Endothelial cell of umbilical vein (primary cell): ENCODE results near the gene ADSS1. TPM values are rescaled to one million over a fixed set of nuclear protein-coding genes. Genes with fewer than 3 reads are reported as not detected.
A peak's percentile ranks its signal among the peaks of the same experiment; 100 is the strongest.

Experiments
- BruUV-seq: library from RNA; stranded (reverse); fragments of 400-500 nt; replicated peaks from 2 replicates; lab custom pipeline; 2021; lab: Mats Ljungman, UMichigan
- CTCF ChIA-PET: fragments of 300-600, 350-600 bp; sonication (Branson Sonifier 250); formaldehyde crosslinking; loops from one replicate; lab custom pipeline; 2021; ENCODE audit warnings: antibody characterized with exemption, inconsistent platforms; lab: Charles Lee
- POLR2A ChIA-PET: fragments of 300-600, 350-600 bp; sonication (Branson Sonifier 250); formaldehyde crosslinking; loops from one replicate; lab custom pipeline; 2021; ENCODE audit warnings: antibody characterized with exemption, inconsistent platforms; lab: Charles Lee
- DNase-seq: peaks from one replicate; pipeline ENCODE4 v3.0.0-alpha.2; 2011; ENCODE audit warnings: low read depth, low spot score
- FAIRE-seq: peaks from 2 replicates; lab custom pipeline; 2011; peaks lifted over from hg19 to GRCh38; lab: Jason Lieb, UNC
- H2AFZ ChIP-seq: 2 replicates; pipeline ENCODE4 v1.6.0; 2012; ENCODE audit warnings: low read depth, low read length, control low read depth, inconsistent platforms
- H3K27ac ChIP-seq: 2 replicates; pipeline ENCODE4 v1.5.1; 2011; ENCODE audit warnings: low read depth, mild to moderate bottlenecking, control low read depth, low read length, moderate library complexity; ENCODE audit not compliant: insufficient read depth
- H3K27me3 ChIP-seq, 2 experiments: 2 replicates each; pipeline versions ENCODE4 v1.6.0 to v1.6.1; 2011; ENCODE audit warnings: low read length in 2 of 2, mixed read lengths in 1 of 2; ENCODE audit not compliant: control insufficient read depth in 2 of 2, insufficient read depth in 2 of 2
- H3K36me3 ChIP-seq, 2 experiments: 2 replicates in 1 of 2; 3 replicates in 1 of 2; pipeline ENCODE4 v1.5.1; 2011; ENCODE audit warnings: low read length in 2 of 2, mild to moderate bottlenecking in 1 of 2, moderate library complexity in 1 of 2; ENCODE audit not compliant: control insufficient read depth in 2 of 2, insufficient read depth in 2 of 2; ENCODE audit errors: extremely low read depth in 1 of 2
- H3K4me1 ChIP-seq: 3 replicates; pipeline ENCODE4 v1.5.1; 2011; ENCODE audit warnings: mild to moderate bottlenecking, low read length; ENCODE audit not compliant: control insufficient read depth, insufficient read depth; ENCODE audit errors: extremely low read depth
- H3K4me2 ChIP-seq: 2 replicates; pipeline ENCODE4 v1.6.1; 2011; ENCODE audit warnings: low read length, control low read depth, mixed read lengths; ENCODE audit not compliant: insufficient read depth
- H3K4me3 ChIP-seq, 3 experiments: fragments of 200-600 bp in 1 of 3; sonication (generic), shearing (Covaris generic) in 1 of 3; replicated peaks in 1 of 3; 2 replicates each; pipeline ENCODE4 v1.5.1; 2011 to 2016; ENCODE audit warnings: control low read depth in 3 of 3, low read length in 3 of 3, mild to moderate bottlenecking in 2 of 3, inconsistent platforms in 1 of 3, low read depth in 1 of 3, moderate library complexity in 1 of 3; ENCODE audit not compliant: insufficient read depth in 1 of 3
- H3K79me2 ChIP-seq: 2 replicates; pipeline ENCODE4 v1.6.0; 2012; ENCODE audit warnings: low read length, inconsistent platforms; ENCODE audit not compliant: control insufficient read depth, insufficient read depth
- H3K9ac ChIP-seq: replicated peaks from 2 replicates; pipeline ENCODE3; 2011; ENCODE audit warnings: low read length, control low read depth; ENCODE audit not compliant: insufficient read depth; ENCODE audit errors: extremely low read depth
- H3K9me1 ChIP-seq: replicated peaks from 3 replicates; pipeline ENCODE4 v1.6.0; 2011; ENCODE audit warnings: mild to moderate bottlenecking, low read length; ENCODE audit not compliant: control insufficient read depth, insufficient read depth; ENCODE audit errors: extremely low read depth
- H3K9me3 ChIP-seq: replicated peaks from 2 replicates; pipeline ENCODE4 v1.5.1; 2012; ENCODE audit warnings: low read length, inconsistent platforms; ENCODE audit not compliant: control insufficient read depth, insufficient read depth
- H4K20me1 ChIP-seq: replicated peaks from 2 replicates; pipeline ENCODE3; 2011; ENCODE audit warnings: mild to moderate bottlenecking, low read length; ENCODE audit not compliant: control insufficient read depth, insufficient read depth; ENCODE audit errors: extremely low read depth
- GATA2 ChIP-seq: IDR thresholded peaks from 2 replicates; pipeline ENCODE4 v1.7.0; 2011; ENCODE audit warnings: low read depth, mild to moderate bottlenecking, moderate library complexity, mixed read lengths, low read length; ENCODE audit not compliant: insufficient read length, insufficient read depth
- JUN ChIP-seq: IDR thresholded peaks from 2 replicates; pipeline ENCODE4 v1.6.1; 2011; ENCODE audit warnings: borderline replicate concordance, low read depth; ENCODE audit not compliant: insufficient read length, insufficient read depth
- MAX ChIP-seq: IDR thresholded peaks from 2 replicates; pipeline ENCODE4 v1.6.1; 2011; ENCODE audit not compliant: insufficient read depth, insufficient read length
- POLR2A ChIP-seq: IDR thresholded peaks from 2 replicates; pipeline ENCODE4 v1.6.1; 2012; ENCODE audit warnings: low read depth, mild to moderate bottlenecking, control low read depth, low read length
- POLR2AphosphoS5 ChIP-seq: IDR thresholded peaks from 2 replicates; pipeline ENCODE4 v1.6.1; 2012; ENCODE audit warnings: low read depth, mild to moderate bottlenecking, control low read depth, low read length, moderate library complexity; ENCODE audit not compliant: insufficient read depth
- dilution Hi-C: fragments of 300-500 bp; cut with MboI; formaldehyde crosslinking; loops from one replicate; pipeline ENCODE4 v1.15.0; 2019; ENCODE audit warnings: low sequenced_read_pairs; ENCODE audit not compliant: extremely low pct_ligation_motif_present
- intact Hi-C: fragments of 100-400 bp; cut with micrococcal nuclease; formaldehyde crosslinking; loops from one replicate; pipeline ENCODE4 v1.10.0; 2022
- polyA plus RNA-seq, 4 experiments: library from polyadenylated mRNA; depleted of rRNA in 3 of 4; stranded (reverse) in 3 of 4; unstranded in 1 of 4; fragments of >200 nt; gene quantifications; 2 replicates each; pipeline versions ENCODE4 v1.2.1 to v1.2.3, GENCODE V29; 2011 to 2012; ENCODE audit warnings: missing spikeins in 1 of 4
- total RNA-seq: library from RNA; stranded (reverse); gene quantifications from 2 replicates; pipeline ENCODE4 v1.2.3, GENCODE V29; 2021

Gene ADSS1
- total and polyA plus RNA-seq, 2 donors (not counting 3 experiments of a cell fraction or from before 2014, with no cell fraction given), result 1.9 TPM

GRCh38 chr14:104752735-104753527 is 28.9 kb downstream of the ADSS1 start, which contains the start of gene SIVA1:
Gene SIVA1 (plus strand): TSS chr14:104753147. CDS start chr14:104753202, 55 bp downstream.
- H3K79me2 ChIP-seq, result peaks cover 22% of the 10 kb centered on the region
- peak; percentile 100 for DNase-seq
- peak; percentile 99 for FAIRE-seq
- ChIA-PET POLR2A (interaction anchor here (0.6 to 1.1 kb wide), 4 partner anchors 16 to 992 kb away, joined by 3 to 6 read pairs (median 4); no protein-coding TSS in a partner anchor), CTCF (interaction anchor here (0.7 to 2.4 kb wide), 13 partner anchors 10 to 337 kb away, joined by 3 to 17 read pairs (median 4); partner anchors contain the start of genes ADSS1 and ZBTB42)
- H2AFZ ChIP-seq, result peak within 1 kb of the TSS; percentile 85
- H3K4me1 ChIP-seq, result peaks cover 8% of the 10 kb centered on the region
- peak within 1 kb of the TSS; percentile 73 for H3K9ac ChIP-seq
- no TSS peak for BruUV-seq
- TF ChIP-seq GATA2, result no peak
- TF ChIP-seq POLR2A, result peak; percentile 79
- peak; percentile 9 for TF ChIP-seq MAX
- TF ChIP-seq POLR2AphosphoS5, result peak; percentile 22
- TF ChIP-seq JUN, result no peak
- H3K9me3 ChIP-seq, result no peaks in the 10 kb centered on the region
- peak within 1 kb of the TSS; percentile 39 for H3K27ac ChIP-seq
- H3K4me3 ChIP-seq, result peak within 1 kb of the TSS; percentile 22 to 96 (median 56)
- dilution Hi-C loops (no loop called here), intact Hi-C loops (loop anchor here (1.0 to 5.0 kb wide), 6 partner anchors 17 to 74 kb away; partner anchors contain the start of genes ADSS1, INF2 and ZBTB42)
- no peaks in the 10 kb centered on the region for H3K27me3 ChIP-seq
- peaks cover 0 to 19% of the 10 kb centered on the region in 2 experiments for H3K36me3 ChIP-seq
- no peaks in the 10 kb centered on the region for H3K9me1 ChIP-seq
- peak within 1 kb of the TSS; percentile 41 for H3K4me2 ChIP-seq
- no peaks in the 10 kb centered on the region for H4K20me1 ChIP-seq
